HG03064 (cell line): Measurements from ENCODE around the gene COPS7A.

Experiments
- ATAC-seq: cut with Tn5 transposase; IDR thresholded peaks from one replicate; pipeline ENCODE4 v1.9.1; 2021; ENCODE audit warnings: low read depth; ENCODE audit not compliant: unreplicated experiment

COPS7A gene

DNA sequence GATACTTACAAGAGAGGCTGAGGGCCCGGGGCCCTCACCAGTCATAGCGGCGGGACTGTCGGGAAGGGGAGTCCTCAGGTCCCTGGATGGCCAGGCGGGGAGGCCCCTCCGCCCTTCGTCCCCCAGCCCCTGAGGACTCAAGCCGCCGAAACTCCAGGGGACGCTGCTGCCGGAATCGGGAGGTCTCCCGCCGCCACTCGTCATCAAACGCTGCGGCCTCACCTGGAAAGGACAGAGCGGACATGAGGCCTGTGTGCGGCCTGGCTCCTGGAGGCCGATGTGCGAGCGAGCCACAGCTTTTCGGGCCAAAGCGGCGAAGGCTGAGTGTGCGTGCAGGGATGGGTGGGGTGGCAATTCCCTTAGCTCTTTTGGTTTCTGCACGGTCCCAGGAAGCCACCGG is 24.9 kb downstream of the COPS7A start:
- ATAC-seq, result no peak

DNA sequence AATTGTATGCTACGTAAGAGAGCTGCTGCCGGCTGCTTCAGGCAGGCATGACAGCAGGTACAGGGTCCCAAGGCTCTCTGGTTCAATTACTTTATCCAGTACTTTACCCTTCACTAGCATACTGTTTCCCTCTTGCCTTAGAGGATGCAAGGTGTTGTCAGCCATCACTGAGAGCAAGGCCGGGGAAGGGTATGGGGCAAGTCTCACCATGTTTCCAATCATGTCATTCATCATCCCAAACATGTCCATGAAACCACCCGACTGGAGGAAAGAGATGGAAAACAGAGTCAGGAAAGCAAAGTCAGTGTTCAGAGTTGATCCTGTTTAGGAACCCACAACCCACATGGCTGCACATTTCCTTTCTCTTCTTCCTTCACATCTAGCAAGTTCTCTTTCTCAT is 26.7 kb downstream of the COPS7A start:
- ATAC-seq, result no peak

DNA sequence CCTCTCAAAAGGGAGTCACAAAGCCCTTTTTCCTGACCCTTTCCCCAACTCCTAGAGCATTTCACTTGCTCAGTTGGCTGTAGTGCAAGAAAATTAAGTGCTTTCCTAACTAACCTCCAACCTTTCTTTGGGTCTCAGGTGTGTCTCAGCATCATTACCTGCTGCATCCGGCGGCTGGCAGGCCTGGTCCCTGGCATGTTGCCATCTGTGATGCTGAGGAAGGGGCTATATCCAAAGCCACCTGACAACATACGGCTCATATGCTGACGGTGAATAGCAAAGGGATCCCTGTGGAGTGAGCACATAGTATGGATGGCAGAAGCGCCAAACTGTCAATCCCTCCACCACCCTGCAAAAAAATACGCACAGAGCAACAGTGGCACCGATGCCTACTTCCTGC is 27.9 kb downstream of the COPS7A start:
- ATAC-seq, result no peak

DNA sequence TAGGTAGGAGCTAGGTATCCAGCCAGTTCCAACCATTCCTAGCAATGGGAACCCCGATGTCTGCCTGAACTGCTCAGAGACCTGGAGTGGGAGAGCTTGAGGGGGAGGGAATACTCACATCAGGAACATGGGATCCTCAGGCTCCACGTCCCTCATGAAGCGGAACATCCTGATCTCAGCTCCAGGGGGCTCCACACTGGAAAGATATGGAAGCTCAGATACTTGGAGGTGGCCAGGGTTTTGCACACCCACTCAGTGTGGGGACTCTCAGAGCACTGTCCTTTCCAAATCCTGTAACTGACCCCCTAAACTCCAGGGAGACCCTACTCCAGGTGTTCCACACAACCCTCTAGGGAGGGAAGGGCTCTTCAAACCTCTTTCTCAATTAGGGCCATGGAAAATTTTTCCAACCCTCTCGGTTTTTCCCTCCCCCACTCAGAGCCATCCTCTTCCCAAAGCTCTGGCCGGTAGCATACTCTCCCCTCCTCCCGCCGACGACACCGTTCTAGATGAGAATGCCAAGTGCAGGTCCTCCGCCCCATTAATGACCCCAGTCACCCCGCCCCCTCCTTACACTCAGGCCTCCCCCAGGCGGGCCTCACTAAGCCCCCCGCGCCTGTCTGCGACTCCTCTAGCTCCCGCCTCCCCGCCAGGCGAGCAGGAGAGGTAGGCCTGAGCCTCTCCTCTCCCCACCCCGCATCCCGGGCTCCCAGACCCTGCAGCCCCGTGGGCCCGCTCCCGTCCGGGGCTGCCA is 28.5 kb downstream of the COPS7A start:
- ATAC-seq, result peak; percentile 20

DNA sequence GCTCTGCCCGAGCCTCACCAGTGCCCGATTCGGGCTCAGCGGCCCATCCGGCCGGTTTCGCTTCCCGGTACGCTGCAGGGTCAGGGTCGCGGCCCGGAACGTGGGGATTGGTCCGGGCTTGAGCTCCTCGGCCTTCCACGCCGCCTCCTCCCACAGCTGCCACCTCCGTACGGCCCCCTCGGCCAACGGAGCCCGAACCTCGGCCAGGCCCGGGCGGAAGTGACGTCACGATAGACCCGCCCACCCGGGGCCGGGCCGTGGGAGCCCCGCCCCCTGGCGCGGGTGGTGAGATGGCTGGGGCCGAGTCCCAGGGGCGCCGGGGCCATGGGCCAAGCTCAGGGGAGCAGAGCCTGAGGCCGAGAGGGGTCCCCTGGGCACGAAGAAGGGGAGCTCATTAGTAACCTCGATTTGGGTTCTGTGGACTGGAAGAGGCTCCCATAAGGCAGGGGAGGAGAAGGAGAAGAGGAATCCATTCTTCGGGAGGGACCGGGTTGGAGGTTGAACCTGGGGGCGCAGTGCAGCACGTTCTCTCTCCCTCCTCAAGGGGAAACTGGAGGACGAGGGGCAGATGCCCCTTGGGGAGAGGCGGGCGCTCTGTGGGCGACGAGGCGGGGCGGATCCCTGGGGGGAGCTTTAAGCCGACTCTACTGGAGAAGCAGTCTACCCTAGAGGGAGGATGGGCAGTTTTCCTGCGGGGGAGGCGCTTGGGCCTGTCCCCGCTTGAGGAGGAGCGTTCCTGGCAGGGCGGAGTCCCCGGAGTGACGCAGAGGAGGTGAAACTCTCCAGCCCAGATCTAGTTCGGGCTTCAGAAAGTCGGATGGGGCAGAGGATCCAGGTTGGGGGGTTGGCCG is 29.3 kb downstream of the COPS7A start, which contains the start of gene MLF2:
Gene MLF2 (minus strand): TSS at position 221 of the 851 bp plus-strand sequence. CDS start 807 bp downstream, outside the sequence.
- peak; percentile 79 for ATAC-seq

DNA sequence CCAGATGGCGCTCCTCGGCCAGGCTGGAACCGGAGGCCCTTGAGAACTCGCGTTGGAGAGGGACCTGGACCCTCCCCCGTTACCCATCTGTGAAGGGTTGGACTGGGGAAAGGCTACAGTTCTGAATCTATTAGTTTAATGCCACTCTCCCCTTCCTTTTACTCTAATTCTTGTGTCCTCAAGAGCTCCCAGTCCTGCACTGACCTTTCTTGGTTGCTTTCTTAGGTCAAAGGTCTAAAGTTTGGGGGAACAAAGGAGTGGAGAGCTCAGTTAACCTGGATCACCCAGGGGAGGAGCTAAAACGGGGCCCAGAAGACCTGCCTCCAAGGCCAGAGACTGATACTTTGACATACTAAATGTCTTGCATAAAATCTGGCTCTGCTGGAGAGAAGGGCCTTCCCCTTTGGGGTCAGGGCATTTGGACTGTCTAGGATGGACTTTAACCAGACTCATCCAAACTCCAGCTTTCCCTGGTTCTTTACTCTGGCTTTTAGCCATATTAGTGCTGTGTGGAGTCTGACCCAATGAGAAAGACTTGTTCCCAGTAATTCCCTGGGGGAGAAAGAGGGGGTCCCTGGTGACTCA is 30.0 kb downstream of the COPS7A start:
- no peak for ATAC-seq

DNA sequence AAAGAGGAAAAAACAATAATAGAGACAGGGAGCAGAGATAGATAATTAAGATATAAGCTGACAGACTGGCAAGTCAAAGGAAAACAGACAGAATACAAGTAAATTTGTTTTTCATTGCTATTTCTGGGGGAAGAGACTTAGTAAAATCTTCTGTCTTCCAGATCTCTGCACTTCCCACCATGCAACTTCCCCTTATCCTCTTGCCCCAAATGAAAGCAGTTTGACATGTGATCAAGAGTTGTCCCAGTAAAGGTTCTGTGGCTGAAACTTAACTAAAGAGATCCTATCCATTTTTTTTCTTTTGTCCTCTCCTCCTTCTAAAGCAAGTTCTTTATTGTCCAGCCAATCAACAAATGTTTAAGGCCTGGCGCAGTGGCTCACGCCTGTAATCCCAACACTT is 30.6 kb downstream of the COPS7A start:
- no peak for ATAC-seq

DNA sequence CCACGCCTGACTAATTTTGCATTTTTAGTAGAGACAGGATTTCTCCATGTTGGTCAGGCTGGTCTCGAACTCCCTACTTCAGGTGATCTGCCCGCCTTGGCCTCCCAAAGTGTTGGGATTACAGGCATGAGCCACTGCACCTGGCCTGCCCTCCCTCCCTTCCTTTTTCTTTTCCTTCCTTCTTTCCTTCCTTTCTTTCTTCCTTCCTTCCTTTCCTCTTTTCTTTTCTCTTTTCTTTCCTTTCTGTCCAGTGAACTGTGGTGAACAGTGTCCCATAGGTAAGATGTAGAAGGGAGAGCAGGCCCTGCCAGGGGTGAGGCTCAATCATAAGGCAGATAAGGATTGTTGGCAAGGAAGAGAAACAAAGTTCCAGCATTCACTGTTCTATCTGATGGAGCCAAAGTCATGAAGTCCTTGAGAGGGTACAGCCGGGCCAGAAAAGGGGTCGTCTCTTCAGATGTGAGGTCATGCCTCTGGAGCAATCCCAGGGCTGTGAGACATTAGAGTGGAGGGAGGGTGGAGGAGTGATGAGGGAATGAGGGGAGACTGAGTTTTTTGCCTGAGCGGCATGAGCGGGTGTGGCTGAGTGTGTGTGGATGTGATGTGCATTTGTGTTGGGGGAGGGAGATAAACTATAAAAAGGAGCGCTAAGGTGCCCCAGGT is 33.3 kb downstream of the COPS7A start:
- ATAC-seq, result no peak

DNA sequence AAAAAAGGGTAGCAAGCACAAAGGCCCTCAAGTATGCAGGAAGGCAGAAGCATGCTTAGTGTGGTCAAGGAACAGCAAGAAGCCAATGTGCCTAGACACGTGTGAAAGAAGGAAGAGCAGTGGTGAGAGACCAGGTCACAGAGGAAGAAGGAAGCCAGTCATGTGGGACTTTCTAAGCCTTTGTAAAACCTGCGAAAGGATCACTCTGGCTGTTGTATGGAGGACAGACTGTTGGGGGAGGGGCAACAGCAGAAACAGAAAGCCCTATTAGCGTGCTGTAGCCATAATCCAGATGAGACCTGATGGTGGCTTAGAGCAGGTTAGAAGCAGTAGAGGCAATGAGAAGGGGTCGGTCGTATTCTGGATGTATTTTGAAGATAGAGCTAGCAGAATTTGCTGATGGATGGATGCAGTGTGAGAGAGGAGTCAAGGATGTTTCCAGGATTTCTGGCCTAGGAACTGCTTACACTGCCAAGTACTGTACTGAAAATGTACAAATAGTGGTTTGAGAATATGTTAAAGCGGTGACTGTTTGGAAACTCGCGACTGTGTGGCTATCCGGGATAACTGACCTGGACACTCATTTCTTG is 34.8 kb downstream of the COPS7A start:
- ATAC-seq, result no peak

DNA sequence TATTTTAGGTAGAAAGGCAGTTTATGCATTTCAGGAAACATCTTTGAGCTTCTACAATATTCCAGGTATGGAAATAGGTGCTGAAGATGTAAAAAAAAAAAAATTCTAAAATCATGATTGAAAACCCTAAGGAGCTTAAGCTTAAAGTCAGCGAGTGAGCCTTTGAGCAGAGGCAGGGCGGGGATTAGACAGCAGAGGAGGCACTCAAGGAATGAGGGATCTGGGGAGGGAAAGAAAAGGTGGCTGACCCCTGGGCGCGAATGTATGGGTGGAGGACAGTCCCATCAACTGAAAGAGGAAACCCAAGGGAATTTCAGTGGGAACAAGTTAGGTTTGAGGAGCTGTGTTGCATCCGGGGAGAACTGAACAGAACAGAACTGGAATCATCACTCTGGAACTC is 35.9 kb downstream of the COPS7A start:
- ATAC-seq, result no peak

DNA sequence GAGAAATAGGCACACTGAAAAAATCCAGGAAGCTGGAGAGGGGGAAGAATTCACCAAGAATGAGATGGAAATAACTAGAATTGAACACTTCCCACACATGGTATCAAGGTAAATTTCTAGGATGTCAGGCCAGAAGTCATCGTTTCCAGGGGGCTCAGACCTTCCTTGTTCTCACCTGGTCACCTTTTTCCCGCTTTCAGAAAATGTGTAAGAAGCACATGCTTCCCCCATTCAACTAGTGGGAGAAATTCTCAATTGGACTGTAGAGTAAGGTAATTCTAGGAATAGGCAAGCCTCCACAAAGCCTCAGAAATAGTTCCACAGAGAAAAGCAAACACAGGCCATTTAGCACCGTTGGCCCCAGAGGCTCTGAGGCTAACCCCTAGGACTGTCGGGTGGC is 39.5 kb downstream of the COPS7A start:
- no peak for ATAC-seq

DNA sequence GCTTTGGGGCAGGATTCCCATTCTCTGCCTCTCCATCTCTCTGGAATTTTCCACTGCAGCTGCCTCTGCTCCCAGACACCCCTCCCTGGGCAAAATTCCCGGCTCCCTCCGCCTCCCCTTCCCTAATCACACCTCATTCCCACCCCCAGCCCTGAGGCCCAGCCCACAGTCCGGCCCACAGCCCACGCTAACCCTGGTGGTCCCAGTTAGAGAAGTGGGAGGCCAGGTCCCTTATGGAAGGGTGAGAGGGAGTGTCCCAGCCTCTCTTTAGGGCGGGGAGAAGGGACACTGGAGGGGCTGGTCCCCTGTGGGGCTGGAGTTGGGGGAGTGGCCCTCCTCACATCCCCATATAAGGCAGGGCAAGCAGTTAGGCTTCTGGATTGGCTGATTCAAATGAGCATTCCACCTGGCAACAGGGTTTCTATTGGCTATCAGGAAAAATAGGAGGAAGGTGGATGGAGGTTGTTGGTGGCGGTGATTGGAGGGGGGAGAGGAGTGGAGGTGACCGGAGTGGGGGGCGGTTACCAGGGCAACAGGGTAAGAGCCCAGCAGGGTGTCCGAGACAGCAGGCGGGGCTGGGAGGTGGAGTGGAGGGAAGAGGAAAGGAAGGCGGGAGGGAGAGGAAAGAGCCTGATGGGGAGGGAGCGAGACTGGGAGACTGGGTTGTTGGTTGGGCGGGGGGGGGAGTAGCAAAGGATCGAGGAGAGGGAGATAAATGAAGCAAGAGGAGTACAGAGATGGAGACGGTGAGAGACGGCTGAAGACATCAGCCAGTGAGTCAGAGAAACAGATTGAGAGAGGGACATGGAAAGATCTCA is 40.4 kb downstream of the COPS7A start:
- ATAC-seq, result peak; percentile 59

DNA sequence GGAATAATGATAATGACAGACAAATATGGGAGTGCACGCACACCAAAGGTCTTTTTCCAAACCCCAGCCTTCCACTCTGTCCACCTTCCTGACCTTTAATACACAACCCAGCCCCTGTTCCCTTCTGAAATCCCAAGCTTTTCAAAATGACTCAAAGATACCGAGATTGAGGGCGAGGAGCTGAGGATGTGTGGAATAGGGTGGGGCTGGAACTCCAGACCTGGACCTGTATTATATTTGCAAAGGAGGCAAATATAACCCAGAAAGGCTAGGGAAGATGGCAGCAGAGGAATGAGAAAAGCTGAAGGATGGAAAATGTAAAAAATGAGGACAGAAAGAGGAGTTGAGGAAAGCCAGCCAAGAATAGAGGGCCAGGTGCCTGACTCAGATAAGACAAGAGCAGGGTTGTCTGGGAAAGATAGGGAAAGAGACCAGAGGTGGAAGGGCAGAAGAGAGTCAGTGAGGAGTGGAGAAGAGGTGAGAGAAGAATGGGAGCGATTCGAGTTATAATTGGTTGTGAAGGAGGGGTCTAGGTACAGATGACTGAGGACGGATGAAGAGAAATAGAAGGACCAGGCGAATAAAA is 41.3 kb downstream of the COPS7A start:
- ATAC-seq, result no peak

DNA sequence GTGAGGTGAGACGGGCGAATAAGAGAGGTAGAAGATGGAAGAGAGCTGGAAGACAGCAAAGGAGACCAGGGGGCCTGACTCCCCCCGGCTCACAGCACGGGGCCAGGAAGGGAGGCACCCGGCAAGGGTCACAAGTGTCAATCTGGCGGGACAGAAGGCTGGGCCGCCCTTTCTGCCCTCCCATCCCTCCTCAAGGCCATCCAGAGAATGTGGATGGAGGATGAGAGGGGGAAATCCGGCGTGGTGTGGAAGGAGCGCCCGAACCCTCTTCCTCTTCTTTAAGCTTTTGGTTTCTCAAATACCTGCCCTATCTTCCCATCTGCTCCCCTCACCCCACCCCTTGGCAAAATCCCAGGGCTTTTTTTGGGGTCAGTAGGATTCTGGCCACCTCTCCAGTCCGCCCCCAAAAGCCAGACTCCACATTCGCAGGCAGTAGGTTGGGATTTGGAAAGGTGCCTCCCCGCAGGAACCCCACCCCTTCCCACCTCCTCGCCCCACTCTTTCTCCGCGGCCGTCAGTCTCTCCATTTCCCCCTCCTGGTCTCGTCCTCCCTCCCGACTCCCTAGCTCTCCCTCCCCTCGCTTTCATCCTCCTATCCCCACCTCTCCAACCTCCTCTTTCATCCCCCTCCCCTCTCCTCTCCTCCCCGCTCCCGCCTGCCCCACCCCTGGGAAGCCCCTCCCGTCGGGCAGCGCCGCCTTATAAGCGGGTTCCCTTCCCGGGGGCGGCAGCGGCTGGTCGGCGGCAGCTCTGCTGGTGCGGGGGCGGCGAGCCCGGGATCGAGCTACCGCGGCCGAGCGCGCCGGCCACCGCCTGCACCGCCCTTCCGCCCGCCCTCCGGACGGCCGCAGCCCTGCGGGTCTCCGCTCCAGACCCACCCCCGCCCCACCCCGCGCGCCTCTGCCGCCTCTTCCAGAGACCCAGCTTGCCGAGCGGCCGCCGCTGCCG is 42.1 kb downstream of the COPS7A start, which contains the start of gene PTMS:
Gene PTMS (plus strand): TSS at position 730 of the 948 bp plus-strand sequence. CDS start 343 bp downstream, outside the sequence.
- ATAC-seq, result peak; percentile 20

DNA sequence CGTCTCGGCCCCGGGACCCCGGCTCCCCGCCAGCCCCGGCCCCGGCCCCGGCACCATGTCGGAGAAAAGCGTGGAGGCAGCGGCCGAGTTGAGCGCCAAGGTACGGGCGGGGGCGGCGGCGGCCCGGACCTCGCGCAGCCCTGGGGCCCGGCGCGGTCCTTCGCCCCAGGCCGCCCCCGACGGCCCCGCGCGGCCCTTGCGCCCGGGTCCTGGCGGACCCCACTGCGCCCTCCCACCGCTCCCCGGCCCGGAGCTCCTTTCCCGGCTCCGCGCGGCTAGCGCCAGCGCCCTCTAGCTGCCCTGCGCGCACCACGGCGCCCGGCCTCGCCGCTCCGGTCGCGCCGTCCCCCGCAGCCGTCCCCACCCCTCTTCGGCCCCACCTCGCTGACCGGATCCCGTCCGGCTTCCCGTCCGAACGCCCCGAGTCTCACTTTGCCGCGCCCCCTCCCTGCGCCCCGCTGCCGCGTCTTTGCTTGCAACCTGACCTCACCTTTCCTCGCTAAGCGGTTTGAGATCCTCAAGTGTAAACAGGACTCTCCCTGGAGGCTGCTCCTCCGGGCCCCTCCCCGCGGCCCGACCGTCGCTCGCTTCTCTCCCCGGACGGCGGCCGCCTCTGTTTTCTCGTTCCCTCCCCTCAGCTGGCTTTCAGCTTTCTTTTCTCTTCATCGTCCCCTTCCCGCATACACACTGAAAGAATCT is 43.0 kb downstream of the COPS7A start:
- ATAC-seq, result peak; percentile 45

DNA sequence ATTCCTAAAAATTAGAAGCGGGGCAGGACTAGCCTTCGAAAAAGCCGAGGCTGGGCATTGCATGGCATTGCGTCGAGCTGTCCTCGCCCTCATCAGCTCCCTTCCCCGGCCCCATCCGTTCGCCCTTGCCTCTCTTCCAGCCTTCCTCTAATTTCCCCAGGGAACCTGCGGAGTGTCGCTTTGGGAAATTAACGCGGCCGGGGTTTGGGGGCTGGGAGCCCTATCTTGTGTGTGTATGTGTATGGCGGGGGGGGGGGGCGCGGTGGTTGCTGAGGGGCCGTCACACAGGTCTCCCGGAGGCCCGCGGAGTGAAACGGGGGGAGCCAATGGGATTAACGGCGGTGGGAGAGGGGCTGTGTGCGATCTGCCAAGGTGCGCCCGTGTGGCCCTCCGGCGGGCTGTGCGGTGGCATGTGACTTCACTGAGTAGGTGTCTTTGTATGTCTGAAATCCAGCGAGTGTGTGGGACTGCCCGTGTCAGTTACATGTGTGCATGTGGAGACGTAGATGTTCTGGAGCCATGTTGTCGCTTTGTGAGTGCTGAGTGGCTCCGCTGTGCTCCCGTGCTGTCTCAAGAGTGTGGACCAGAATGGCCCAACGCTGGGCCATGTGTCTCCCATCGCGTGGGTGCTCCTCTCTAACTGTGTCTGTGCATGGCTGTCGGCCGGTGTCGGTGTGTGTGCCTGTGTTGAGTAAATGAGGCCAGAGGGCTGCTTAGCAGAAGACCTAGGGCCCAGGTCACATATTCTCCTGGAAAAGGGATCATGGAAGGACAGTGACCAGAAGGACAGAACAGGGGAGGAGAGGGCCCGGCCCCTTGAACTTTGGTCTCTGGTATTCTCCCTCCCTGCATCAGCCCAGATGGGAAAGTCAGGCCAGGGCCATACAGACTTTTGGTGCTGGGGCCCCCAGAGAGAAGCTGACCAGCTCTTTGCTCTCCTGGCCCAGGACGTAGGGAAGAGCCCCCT is 43.8 kb downstream of the COPS7A start:
- ATAC-seq, result no peak
